NCI-H146 (cell line): ENCODE data around the gene CMC1.

ENCODE experiments used
- DNase-seq: peaks from one replicate; lab custom pipeline; 2025; lab: John Stamatoyannopoulos, UW

The CMC1 gene

GRCh38 chr3:28300345-28300962, 59.0 kb downstream of the CMC1 start:
- no peak for DNase-seq

- no peak for DNase-seq
Measured at GRCh38 chr3:28301688-28302087, 60.3 kb downstream of the CMC1 start.

GRCh38 chr3:28308196-28308595, 66.8 kb downstream of the CMC1 start:
- DNase-seq, result no peak

- no peak for DNase-seq
Measured at GRCh38 chr3:28315711-28316110, 74.3 kb downstream of the CMC1 start.

GRCh38 chr3:28316226-28316625, 74.8 kb downstream of the CMC1 start:
- DNase-seq, result no peak

- peak; percentile 48 for DNase-seq
Measured at GRCh38 chr3:28317438-28318022, 76.1 kb downstream of the CMC1 start.

GRCh38 chr3:28320981-28321380, 79.6 kb downstream of the CMC1 start:
- no peak for DNase-seq

GRCh38 chr3:28322464-28322863, 81.0 kb downstream of the CMC1 start:
- DNase-seq, result no peak

- DNase-seq, result no peak
Measured at GRCh38 chr3:28326458-28326926, 85.1 kb downstream of the CMC1 start.

GRCh38 chr3:28328188-28329151, 87.1 kb downstream of the CMC1 start:
- DNase-seq, result no peak

- DNase-seq, result no peak
Measured at GRCh38 chr3:28334552-28334951, 93.1 kb downstream of the CMC1 start.

- no peak for DNase-seq
Measured at GRCh38 chr3:28335246-28335645, 93.8 kb downstream of the CMC1 start.

GRCh38 chr3:28337230-28337629, 95.8 kb downstream of the CMC1 start:
- no peak for DNase-seq

- DNase-seq, result no peak
Measured at GRCh38 chr3:28343144-28343543, 101.7 kb downstream of the CMC1 start.

- no peak for DNase-seq
Measured at GRCh38 chr3:28345690-28346089, 104.3 kb downstream of the CMC1 start.

GRCh38 chr3:28347374-28348264, 106.2 kb downstream of the CMC1 start:
- DNase-seq, result no peak

- no peak for DNase-seq
Measured at GRCh38 chr3:28348265-28348628, 106.8 kb downstream of the CMC1 start.

GRCh38 chr3:28348629-28349468, 107.4 kb downstream of the CMC1 start, which contains the start of the genes AZI2 and ZCWPW2:
TSS of gene AZI2 (minus strand) at chr3:28348824. CDS start at chr3:28340617, 8,207 bp downstream.
TSS of gene ZCWPW2 (plus strand) at chr3:28348721. CDS start at chr3:28413069, 64,348 bp downstream.
- DNase-seq, result peak; percentile 90

- no peak for DNase-seq
Measured at GRCh38 chr3:28349469-28350000, 108.1 kb downstream of the CMC1 start.
